ENCODE results near the gene VAV2. TPM values are rescaled to one million over a fixed set of nuclear protein-coding genes. Genes with fewer than 3 reads are reported as not detected.

VAV2 gene
- total and polyA plus RNA-seq, 4 donors, result 13.0 to 28.2 (median 16.3) TPM

DNA sequence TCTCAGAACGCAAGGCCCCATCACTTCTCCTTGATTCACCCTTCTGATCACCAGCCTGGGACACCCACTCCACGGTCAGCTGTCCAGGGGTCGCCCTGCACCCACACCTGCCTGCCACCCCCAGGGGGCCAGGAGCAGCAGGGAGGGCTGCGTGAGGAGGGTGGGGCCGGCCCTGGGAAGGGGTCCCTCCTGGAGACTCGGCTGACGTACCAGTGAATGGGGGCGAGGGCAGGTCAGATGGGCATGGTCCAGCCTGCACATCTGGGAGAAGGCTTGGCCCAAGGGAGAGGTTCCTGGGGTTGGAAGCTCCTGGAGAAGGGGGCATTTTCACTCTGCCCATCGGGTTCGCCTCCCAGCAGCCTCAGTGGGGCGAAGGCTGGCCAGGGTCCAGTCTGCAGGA, 232.2 kb downstream of the VAV2 start:
- Histone ChIP-seq H3K4me3 (no peak overlapping the region), H3K4me1 (ENCODE audit: control insufficient read depth in 5 of 5, insufficient read depth in 5 of 5, low read length in 5 of 5) (peaks cover 0 to 13% (median 0%) of the 10 kb centered on the region in 5 donors), H3K27me3 (ENCODE audit: control insufficient read depth in 3 of 3, insufficient read depth in 3 of 3, low read length in 2 of 3) (no peaks in the 10 kb centered on the region), H3K9me3 (ENCODE audit: control insufficient read depth in 4 of 4, insufficient read depth in 3 of 4, low read length in 3 of 4) (no peaks in the 10 kb centered on the region), H3K27ac (ENCODE audit: low read depth in 1 of 2, low read length in 1 of 2) (no peak overlapping the region), H3K9ac (ENCODE audit: insufficient read depth in 1 of 2, low read length in 2 of 2) (no peak overlapping the region), H3K36me3 (ENCODE audit: control insufficient read depth in 4 of 4, insufficient read depth in 4 of 4, low read length in 4 of 4) (peaks cover 0 to 20% (median 9%) of the 10 kb centered on the region in 4 donors)
- TF ChIP-seq, protein P1, sequence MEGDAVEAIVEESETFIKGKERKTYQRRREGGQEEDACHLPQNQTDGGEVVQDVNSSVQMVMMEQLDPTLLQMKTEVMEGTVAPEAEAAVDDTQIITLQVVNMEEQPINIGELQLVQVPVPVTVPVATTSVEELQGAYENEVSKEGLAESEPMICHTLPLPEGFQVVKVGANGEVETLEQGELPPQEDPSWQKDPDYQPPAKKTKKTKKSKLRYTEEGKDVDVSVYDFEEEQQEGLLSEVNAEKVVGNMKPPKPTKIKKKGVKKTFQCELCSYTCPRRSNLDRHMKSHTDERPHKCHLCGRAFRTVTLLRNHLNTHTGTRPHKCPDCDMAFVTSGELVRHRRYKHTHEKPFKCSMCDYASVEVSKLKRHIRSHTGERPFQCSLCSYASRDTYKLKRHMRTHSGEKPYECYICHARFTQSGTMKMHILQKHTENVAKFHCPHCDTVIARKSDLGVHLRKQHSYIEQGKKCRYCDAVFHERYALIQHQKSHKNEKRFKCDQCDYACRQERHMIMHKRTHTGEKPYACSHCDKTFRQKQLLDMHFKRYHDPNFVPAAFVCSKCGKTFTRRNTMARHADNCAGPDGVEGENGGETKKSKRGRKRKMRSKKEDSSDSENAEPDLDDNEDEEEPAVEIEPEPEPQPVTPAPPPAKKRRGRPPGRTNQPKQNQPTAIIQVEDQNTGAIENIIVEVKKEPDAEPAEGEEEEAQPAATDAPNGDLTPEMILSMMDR (IDR thresholded peaks at IDR 0.05; ENCODE audit: control extremely low read depth, extremely low read depth), result no peak
- ATAC-seq (ENCODE audit: insufficient read depth, low FRiP score), result no peak
- 84 to 89% methylated on average over 8 to 11 of the region's 11 CpGs for WGBS, 2 donors
- no peak for DNase-seq

DNA sequence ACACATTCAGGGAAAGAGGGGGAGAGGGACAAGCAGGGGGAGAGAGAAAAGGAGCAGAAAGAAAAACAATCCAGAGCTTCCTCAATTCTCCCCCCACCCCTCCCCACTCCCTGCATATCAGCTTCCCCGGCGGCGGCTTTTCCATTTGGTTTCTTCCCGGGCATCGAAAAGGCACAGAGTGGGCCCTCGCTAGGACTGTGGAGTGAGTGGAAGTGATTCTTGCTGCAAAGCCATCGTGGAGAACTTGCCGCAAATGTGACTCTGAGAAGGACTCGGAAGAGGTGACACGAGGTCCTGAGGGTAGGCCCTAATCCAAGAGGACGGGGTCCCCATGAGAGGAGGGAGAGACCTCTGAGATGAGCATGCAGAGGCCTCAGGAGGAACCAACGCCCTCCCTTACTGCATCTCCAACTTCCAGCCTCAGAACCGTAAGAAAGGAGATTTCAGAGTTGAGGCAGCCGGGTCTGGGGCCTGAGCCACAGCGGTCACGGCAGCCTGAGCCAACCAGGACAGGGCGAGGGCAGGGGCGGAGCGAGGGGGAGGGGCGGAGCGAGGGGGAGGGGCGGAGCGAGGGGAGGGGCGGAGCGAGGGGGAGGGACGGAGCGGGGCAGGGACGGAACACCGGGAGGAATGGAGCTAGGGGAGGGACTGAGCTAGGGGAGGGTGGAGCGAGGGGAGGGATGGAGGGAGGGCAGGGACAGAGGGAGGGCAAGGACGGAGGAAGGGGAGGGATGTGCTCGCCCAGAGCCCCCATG, 232.8 kb downstream of the VAV2 start:
- Histone ChIP-seq H3K27ac (ENCODE audit: low read depth in 1 of 2, low read length in 1 of 2) (peak overlapping the region in 1 of 2 donors; percentile 30), H3K4me1 (ENCODE audit: control insufficient read depth in 5 of 5, insufficient read depth in 5 of 5, low read length in 5 of 5) (peaks cover 0 to 18% (median 0%) of the 10 kb centered on the region in 5 donors), H3K36me3 (ENCODE audit: control insufficient read depth in 4 of 4, insufficient read depth in 4 of 4, low read length in 4 of 4) (peaks cover 0 to 20% (median 9%) of the 10 kb centered on the region in 4 donors), H3K9ac (ENCODE audit: insufficient read depth in 1 of 2, low read length in 2 of 2) (no peak overlapping the region), H3K9me3 (ENCODE audit: control insufficient read depth in 4 of 4, insufficient read depth in 3 of 4, low read length in 3 of 4) (no peaks in the 10 kb centered on the region), H3K27me3 (ENCODE audit: control insufficient read depth in 3 of 3, insufficient read depth in 3 of 3, low read length in 2 of 3) (no peaks in the 10 kb centered on the region), H3K4me3 (no peak overlapping the region)
- TF ChIP-seq, protein P1 (IDR thresholded peaks at IDR 0.05; ENCODE audit: control extremely low read depth, extremely low read depth), result no peak
- 51 to 62% methylated on average over 27 to 32 of the region's 32 CpGs for WGBS, 2 donors
- peak; percentile 8 for ATAC-seq (ENCODE audit: insufficient read depth, low FRiP score)
- DNase-seq, result peak in 2 of 3 donors; percentile 19 to 85

GRCh38 chr9:133758228-133758627, 233.9 kb downstream of the VAV2 start:
- WGBS, 2 donors, result 82 to 87% methylated on average over 7 of the region's 7 CpGs
- H3K4me1 ChIP-seq (ENCODE audit: control insufficient read depth in 5 of 5, insufficient read depth in 5 of 5, low read length in 5 of 5), result peaks cover 0 to 18% (median 0%) of the 10 kb centered on the region in 5 donors
- ATAC-seq (ENCODE audit: insufficient read depth, low FRiP score) (no peak), DNase-seq (peak in 1 of 3 donors; percentile 8)
- TF ChIP-seq, protein P1 (IDR thresholded peaks at IDR 0.05; ENCODE audit: control extremely low read depth, extremely low read depth), result no peak
- H3K36me3 ChIP-seq (ENCODE audit: control insufficient read depth in 4 of 4, insufficient read depth in 4 of 4, low read length in 4 of 4), result peaks cover 0 to 12% (median 2%) of the 10 kb centered on the region in 4 donors
- H3K27ac ChIP-seq (ENCODE audit: low read depth in 1 of 2, low read length in 1 of 2), result no peak overlapping the region
- no peak overlapping the region for H3K4me3 ChIP-seq
- no peak overlapping the region for H3K9ac ChIP-seq (ENCODE audit: insufficient read depth in 1 of 2, low read length in 2 of 2)
- H3K9me3 ChIP-seq (ENCODE audit: control insufficient read depth in 4 of 4, insufficient read depth in 3 of 4, low read length in 3 of 4), result no peaks in the 10 kb centered on the region
- no peaks in the 10 kb centered on the region for H3K27me3 ChIP-seq (ENCODE audit: control insufficient read depth in 3 of 3, insufficient read depth in 3 of 3, low read length in 2 of 3)
